Activated T-helper 1 cell treated with Interleukin-2 at 50 U/mL for 16 hours (primary cell): ENCODE measurements around the gene SLC35F3.

ENCODE experiments used
- DNase-seq: peaks from one replicate; pipeline ENCODE4 v3.0.0-alpha.2; 2020; ENCODE audit warnings: low read depth

SLC35F3 gene

DNA sequence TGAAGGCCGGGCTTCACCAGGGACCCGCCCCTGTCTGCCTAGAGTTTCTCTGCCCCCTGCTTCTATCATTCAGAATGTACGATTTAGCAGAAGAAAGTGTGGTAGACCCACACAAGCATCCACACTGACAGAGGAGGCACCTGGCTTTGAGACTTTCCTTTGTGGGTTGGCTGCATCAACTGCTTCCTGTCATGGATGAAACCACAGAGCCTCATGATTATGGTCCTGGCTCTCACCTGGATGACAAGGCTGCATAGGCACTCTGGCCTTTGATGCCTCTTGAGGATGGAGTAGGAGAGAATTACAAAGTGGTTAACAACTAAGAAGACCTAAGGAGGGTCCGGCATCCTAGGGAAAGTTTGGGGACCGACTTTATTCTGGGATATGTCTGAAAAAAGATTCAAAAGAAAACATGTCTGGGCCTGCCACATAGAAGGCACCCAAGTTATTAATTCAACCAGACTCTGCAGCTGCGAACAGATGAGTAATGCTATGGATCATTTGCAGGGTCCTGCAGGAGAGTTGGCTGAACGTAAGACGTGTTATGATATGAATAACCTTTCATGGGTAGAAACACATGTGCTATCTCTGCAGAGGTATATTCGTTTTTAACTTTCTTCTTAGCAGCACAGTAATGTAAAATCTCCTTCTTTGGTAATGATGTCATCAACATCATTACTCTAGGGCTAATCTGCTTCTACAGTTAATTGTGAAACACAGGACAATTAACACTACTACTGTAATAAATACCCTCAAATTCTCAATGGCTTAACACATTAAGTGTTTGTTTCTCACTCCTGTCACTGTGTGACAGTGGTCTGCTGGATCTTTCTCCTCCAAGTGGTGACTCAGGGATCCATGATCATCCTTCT, 136.2 kb downstream of the SLC35F3 start:
- no peak for DNase-seq

DNA sequence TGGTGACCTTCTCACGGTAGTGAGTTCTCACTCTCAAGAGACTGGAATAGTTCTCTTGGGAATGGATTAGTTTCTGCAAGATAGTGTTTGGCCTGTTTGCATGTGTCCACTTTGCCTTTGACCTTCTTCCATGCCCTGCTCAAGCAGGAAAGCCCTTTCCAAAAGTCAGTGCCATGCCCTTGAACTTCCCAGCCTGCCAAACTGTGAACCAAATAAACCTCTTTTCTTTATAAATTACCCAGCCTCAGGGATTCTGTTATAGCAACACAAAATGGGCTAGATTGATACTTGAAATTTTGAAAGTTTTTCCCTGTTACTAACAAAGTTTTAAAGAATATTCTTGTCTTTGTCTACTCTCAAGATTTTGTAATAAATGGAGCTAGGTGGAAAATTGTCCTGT, 139.6 kb downstream of the SLC35F3 start:
- DNase-seq, result no peak

DNA sequence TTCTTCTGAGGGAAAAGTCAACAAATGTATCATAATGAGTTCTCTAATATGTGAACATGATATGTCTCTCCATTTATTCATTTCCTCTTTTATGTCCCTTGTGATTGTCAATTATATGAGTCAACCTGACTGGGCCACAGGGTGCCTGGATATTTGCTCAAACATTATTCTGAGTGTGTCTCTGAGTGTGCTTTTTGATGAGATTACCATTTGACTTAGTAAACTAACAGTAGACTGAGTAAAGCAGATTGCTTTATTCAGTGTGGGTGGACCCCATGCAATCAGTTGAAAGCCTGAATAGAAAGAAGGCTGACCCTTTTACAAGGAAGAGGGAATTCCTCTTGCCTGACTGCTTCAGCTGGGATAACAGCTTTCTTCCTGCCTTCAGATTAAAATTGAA, 142.6 kb downstream of the SLC35F3 start:
- DNase-seq, result no peak

DNA sequence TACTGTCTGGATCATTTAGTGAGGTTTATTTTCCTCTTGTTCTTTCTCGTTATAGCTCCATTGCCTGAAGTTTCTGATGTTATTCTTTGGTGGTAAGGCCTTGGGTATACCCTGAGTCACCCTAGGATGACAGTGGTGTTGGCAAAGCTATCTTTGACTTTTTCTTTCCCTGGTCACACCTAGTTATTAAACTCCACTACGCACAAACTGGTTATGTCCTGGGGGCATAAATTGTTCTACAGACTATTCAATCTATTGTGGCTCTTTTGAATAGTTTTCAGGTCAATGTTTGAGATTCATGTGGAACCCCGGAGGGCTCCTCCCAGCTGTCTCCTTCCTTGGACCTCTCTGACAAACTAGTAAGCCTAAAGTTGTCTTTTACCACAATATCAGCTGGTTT, 157.7 kb downstream of the SLC35F3 start:
- no peak for DNase-seq

DNA sequence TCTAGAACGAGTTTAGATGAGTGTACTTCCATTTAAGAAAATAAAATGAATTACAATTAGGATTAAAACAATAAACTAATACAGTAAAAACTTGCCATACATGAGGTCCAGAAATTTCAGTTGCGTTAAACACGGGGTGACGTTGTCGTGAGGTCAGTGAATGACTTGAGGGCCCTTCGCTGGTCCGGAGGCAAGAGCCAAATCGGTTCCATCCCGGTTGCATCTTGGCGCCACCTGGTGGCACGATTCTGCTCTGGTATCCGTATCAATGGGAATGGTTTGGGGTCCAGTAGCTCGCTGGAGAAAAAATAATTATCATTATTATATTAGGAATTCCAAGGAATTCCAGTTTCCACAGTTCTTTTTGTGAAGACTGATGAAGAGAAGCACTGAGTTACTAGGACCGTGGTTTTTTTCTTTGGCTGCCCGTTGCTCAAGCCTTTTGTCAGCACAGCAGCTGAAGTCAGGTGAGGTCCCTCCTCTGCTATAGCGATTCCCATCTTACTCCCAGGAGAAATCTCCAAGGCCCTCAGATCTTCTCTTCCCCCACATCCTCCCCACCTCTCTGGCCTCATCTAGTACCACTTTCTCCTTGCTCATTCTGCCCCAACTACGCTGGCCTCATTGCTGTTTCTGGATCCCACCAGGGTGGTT, 161.4 kb downstream of the SLC35F3 start:
- DNase-seq, result peak; percentile 45

DNA sequence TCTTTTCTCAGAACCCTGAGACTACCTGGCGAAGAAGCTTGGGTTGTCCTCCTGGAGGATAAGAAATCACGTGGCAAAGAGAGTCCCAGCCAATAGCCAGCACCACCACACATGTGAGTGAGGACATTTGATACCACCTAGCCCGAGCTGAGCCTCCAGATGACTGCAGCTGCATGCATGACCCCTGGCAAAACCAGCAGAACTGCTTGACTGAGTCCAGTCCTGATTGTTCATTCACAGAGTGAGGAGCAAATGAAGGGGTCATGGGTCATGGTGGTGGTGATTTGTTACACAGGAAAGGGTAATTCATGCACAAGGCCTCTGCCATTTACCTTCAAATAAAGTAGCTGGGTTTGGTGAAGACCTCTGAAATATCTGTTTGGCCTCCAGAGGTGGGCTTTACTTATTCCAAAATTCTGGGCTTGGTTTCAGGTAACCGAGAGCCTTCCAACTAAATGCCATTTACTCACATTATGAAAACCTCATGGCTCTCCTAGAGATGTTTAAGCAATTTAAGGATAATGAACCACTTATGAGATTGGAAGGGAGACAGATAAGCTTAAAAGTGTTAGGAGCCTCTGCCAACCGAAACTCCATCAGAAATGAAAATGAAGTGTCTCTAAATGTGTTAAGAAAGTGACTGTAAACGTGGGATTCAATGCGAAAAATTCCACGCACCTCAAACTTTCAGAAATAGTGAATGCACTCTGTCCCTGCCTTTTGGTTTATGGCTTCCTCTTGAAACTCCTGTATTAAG, 163.3 kb downstream of the SLC35F3 start:
- DNase-seq, result no peak

DNA sequence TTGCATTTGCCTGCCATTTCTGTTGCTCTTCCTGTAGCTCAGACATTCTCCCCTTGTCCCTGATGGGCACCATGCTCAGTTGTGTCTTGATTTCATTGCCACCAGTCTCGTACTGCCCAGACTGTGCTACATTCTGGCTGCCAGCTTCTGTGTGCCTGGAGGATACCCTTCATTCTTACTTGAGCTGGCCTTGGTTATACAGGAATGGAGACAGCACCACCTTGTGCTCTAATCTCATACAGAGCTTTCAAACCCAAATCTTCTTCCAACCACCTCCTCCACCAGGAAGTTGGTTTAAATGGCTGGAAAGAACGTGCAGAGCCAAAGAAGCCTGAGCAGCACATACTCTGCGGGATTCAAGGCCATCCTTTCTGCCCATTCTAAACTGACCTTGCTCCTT, 165.3 kb downstream of the SLC35F3 start:
- no peak for DNase-seq

DNA sequence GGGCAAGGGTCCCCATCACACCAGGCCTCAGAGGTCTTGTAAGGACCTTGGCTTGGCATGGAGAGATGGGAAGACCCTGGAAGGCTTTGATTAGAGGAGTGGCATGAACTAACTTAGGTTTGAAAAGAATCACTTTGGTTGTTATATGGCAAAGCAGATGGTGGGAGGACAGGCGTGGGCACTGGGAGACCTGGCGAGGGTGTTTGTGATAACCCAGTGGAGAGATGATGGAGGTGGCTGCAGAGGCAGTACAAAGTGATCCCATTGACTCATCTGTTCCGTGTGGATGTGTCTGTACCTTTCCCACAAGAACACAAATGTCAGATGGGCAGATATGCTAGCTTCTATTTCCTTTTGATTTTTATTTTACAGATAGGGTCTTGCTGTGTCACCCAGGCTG, 168.3 kb downstream of the SLC35F3 start:
- DNase-seq, result no peak

DNA sequence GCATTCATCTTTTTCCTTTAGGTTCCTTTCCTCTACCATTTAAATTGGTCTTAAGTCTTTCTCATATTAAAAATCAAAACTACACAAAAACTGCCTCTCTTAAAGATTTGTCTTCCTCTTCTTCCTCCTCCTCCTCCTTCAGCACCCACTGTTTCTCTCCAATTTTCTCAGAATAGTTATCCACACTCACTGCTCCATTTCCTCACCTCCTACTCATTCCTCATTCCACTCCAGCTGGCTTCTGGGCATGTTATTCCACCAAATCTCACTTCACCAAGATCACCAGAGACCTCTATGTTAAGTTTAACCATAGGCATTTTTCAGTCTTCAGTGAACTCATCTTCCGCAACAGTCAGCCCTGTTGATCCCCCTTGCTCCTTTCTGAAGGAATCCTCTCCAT, 173.7 kb downstream of the SLC35F3 start:
- DNase-seq, result no peak

DNA sequence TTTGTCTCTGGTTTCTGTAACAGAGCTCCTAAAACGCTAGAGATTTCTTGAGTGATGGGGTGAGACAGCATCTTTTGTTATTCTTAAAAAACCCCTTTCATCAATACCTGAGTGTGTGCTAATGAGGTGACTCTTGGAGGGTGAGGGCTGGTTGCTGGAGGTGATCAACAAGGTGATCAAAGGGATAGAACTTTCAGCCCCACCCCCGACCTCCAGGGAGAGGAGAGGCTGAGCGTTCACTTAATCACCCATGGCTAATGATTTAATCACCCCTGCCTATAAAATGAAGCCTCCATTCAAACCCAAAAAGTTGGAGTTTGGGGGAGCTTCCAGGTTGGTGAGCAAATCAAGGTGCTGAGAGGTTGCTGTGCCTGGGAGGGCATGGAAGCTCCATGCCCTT, 175.4 kb downstream of the SLC35F3 start:
- DNase-seq, result no peak

DNA sequence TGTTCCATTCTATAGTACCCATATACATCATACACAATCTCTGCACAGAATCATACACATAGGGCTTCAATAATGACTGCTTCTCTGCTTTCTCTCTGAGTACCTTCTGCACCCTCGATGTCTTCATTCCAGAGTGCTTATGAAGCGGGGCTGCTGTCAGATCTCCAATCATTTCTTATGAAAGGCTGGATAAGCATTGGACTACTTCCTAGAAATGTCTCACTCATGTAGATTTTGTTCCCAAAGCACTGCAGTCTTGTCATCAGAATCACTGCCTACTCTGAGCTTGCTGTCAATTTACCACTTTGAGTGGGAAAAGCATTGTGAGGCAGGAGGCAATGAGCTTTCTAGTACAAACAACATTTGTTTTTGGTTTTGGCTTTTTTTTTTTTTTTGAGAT, 179.0 kb downstream of the SLC35F3 start:
- no peak for DNase-seq

DNA sequence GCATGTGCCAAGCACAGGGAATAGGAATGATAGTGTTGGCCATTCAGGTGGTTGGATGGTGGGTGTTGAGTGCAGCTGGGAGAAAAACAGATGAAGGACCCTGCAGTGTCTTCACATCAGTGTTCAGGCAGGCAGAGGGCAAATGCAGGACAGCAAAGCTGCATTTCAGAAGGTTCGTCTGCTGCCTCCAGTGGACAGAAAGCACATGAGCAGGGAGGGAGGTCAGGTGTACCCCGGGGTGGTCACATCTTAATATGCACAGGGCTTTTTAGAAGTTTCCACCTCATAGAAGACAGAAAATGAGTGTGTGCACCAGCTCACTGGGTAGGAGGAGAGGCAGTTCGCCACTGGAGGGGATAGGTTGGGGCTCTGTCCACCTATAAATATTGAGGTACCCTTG, 184.9 kb downstream of the SLC35F3 start:
- DNase-seq, result no peak

DNA sequence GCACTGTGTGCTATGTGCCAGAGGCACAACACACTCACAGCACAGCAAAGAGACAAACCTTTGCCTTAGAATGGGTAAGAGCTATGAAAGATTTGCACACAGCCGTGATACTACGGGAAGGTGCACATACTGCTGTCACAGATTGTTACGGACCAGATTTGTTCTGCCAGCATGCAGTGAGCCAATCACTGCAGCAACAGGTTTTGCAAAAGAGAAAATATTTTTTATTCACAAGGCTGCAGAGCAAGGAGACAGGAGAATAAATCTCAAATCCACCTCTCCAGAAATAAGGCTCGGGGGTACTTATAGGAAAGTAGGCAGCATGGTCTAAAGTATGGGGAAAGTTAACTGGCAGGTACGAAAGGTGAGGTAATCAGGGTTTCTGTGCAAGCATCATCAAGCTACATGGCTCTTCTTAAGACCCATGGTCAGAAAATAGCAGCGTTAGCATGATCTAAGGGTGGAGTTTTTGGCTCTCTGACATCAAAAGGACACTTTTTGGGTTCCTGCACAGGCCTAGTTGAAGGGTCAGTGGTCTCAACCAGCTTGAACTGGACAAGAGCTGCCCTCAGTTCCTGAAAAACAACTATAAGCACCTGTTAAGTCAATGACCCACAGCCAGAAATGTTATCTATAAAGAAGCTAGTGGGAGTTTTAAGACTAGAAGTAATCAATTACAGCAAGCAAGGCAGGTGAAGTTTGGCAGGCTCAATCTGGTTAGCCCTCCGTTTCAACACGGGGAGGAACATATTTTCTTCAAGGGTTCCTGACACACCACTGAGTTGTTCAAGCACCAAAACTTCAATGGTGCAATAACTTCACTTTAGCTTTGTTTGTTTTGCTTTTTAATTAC, 186.0 kb downstream of the SLC35F3 start:
- no peak for DNase-seq

DNA sequence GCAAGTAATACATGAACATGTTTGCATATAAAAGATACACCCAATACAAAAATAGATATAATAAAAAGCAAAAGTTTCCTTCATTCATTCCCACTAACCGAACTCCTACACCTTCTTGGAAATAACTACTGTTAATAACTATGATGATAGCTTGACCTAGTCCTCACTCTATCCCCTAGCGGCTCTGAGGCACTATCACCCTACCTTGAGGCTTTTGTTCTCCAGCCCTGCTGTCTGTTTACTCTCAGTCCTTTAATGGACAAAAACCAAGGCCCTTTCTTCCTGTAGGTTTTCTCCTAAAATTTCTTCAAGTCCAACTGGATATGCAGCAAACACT, 186.6 kb downstream of the SLC35F3 start:
- no peak for DNase-seq

DNA sequence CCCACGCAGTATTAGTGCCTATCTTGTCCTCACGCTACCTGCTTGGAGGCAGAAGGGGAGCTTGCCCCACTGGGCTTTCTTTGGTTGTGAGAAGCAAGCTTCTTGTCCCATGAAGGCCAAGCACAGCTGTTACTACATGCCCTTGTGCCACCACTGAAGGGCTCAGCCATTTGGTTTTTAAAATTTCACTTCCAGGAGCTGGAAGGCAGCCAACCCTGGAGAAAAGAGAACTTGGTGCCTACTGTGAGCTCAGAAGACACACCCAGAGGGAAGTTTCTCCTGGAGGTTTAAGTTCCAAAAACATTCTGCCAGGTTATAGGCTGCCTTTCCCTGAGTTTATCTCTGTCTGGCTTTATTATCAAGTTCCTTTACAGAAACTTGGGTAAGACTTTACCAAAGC, 187.4 kb downstream of the SLC35F3 start:
- DNase-seq, result no peak

DNA sequence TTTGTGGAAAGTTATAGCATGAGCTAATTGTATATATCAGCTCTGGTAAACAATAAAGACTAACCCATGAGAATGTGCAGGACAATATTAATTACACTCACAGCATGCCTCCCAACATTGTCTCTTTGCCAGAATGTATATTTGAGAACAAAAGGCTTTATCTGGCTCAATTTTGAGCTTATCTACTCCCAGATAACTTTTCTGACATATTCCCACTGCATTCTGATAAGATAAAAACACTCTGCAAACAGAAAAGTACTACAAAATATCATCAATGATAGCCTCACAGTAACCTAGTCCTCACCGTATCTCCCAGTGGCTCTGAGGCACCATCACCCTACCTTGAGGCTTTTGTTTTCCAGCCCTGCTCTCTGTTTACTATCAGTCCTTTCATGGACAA, 188.6 kb downstream of the SLC35F3 start:
- DNase-seq, result no peak

DNA sequence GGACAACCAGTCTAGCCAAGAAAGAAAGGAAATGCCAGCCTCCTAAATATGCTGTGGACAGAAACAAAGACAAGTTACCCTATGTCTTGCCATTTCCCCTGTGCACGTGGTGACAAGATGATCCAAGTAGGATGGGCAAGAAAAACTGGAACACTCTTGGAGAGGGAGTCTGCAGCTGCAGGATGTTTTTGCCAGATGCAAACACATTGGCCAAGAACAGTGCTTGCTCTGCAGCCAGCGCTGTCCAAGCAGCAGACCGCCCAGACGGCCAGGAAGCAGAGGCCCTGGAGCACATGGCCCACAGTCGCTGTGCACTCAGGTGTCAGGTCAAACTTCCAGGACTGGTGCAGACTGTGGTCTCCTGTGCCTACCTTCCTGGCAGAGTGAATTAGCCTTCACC, 189.3 kb downstream of the SLC35F3 start:
- no peak for DNase-seq

DNA sequence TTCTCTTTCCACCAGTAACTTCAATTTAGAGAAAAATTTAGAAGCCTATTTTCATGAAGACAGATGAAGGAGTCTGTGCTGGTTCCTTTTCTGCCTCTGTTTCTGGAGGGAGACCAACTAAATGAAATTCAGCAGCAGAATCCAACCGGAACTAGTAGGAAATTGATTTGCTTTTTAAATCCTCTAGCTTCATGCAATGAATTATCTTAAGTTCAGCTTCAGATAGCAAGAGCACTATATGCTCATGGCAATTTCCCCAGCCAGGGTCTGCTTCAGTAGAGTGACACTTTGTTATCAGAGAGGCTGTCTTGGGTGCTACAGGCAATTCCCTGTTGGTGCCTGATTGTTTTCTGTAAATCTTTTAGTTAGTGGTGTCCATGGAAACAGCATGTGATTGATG, 189.7 kb downstream of the SLC35F3 start:
- DNase-seq, result no peak

DNA sequence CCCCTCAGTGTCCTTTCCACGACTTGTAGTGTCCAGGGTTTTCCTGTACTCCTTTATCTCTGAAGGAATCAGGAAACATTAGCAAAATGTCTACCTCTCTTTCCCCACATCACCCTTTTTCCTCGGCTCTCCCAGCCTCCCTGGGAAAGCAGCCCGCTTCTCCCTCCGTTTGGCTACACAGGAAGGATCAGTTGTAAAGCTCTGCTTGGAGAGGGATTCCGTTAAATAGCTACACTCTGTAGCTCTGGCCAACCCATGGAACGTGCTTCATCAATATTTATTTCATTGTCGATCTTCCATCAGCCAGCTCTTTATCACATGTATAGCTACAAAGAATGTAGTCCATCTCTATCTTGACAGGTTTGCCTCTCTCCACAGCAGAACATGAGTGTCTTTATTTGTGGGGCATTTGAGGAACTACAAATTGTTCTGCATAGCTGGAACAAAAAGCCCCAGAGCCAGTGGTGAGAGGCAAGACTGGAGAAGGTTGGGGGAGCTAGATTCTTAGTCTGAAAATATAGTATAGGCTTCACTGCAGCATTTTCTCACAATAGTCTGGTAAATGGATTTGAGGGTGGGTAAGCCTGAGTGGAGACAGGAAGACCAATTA, 191.8 kb downstream of the SLC35F3 start:
- no peak for DNase-seq

DNA sequence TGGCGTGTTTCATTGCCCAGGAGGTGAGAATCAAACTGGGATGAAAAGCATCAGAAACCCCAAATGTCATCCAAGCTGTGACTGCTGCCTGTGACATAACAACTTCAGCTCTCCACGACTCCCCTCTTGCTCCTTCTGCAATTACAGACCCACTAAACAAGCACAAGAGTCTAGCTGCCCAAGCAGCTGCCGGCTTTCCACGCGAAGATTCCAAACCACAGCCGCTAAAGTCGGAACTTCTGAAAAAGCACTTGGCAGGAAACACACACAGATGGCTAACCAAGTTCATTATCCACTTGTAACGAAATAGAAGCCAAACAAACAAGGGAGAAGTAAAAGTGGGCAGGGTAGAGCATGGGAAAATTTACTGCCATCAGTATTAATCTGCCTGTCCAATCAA, 198.1 kb downstream of the SLC35F3 start:
- DNase-seq, result no peak

DNA sequence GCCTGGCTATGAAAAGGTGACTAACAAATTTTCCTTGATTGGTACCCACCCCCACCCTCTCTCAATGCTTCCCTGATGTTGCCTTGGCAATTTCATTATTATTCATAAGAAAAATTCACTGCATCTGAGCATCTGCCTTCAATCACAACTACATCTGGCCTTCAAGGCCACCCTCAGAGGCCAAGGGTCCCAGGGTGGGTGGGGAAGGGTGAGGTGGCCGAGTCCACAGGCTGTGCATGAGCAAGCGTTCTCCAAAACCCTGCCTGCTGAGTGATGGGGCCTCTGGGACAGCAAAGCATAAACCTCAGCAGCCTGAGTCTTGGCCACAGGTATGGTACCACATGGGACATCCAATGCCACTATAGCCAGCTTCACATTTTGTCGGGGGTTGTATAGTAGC, 198.7 kb downstream of the SLC35F3 start:
- no peak for DNase-seq

DNA sequence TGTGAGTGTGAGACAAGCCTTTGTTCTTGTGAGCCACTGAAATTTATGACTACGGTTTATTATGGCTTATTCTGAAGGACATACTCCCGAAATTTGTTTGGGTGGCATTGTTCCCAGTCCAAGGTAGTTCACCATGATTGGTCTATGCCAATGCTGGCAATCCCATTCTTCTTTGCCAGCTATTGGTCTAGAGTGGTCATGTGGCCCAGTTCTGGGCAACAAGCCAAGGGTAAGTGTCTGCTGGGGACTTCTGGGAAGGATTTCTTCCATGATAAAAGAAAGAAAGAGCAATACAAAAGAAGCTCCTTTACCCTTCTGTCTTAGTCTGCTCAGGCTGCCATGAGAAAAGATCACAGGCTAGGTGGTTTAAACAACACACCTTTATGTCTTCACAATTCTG, 201.6 kb downstream of the SLC35F3 start:
- DNase-seq, result no peak
